Bronchial epithelial cell (primary cell): ENCODE measurements around the gene SDHB. TPM values are rescaled to one million over a fixed set of nuclear protein-coding genes. Genes with fewer than 3 reads are reported as not detected.

Source experiments
- DNase-seq: peaks from one replicate; pipeline ENCODE4 v3.0.0-alpha.2; 2010; ENCODE audit warnings: low read depth
- FAIRE-seq: peaks from 2 replicates; lab custom pipeline; 2011; peaks lifted over from hg19 to GRCh38; lab: Jason Lieb, UNC
- H3K27me3 ChIP-seq: 2 replicates; pipeline ENCODE4 v1.5.1; 2011; ENCODE audit warnings: low read length; ENCODE audit not compliant: control insufficient read depth, insufficient read depth
- H3K36me3 ChIP-seq: 2 replicates; pipeline ENCODE4 v1.5.1; 2011; ENCODE audit warnings: low read length; ENCODE audit not compliant: control insufficient read depth, insufficient read depth
- H3K4me3 ChIP-seq: 2 replicates; pipeline ENCODE4 v1.5.1; 2011; ENCODE audit warnings: mild to moderate bottlenecking, low read depth, low read length, control low read depth
- CTCF ChIP-seq: IDR thresholded peaks from 2 replicates; pipeline ENCODE4 v1.5.1; 2011; ENCODE audit warnings: mild to moderate bottlenecking, moderate library complexity, low read length, control low read depth, inconsistent platforms; ENCODE audit not compliant: insufficient read depth, severe bottlenecking
- total RNA-seq: library from RNA; depleted of rRNA; stranded (reverse); fragments of >200 nt; gene quantifications from 2 replicates; pipeline ENCODE4 v1.2.1, GENCODE V29; 2014

The SDHB gene
- total RNA-seq, 1 donor from 2014 or later, result 185 TPM

- FAIRE-seq (peak; percentile 50), DNase-seq (no peak)
- peak overlapping the region; percentile 59 for H3K4me3 ChIP-seq
- no peaks in the 10 kb centered on the region for H3K27me3 ChIP-seq
- TF ChIP-seq CTCF, result no peak
- no peaks in the 10 kb centered on the region for H3K36me3 ChIP-seq
Observed at GRCh38 chr1:16978567-16979474, 75.0 kb downstream of the SDHB start.

- TF ChIP-seq CTCF, result no peak
- Histone ChIP-seq H3K4me3 (no peak overlapping the region), H3K27me3 (no peaks in the 10 kb centered on the region), H3K36me3 (no peaks in the 10 kb centered on the region)
- FAIRE-seq, result no peak
- no peak for DNase-seq
Observed at GRCh38 chr1:16978139-16978538, 75.7 kb downstream of the SDHB start.

- no peak for FAIRE-seq
- no peak for TF ChIP-seq CTCF
- no peak for DNase-seq
- Histone ChIP-seq H3K27me3 (no peaks in the 10 kb centered on the region), H3K4me3 (no peak overlapping the region), H3K36me3 (no peaks in the 10 kb centered on the region)
Observed at GRCh38 chr1:16977377-16977776, 76.5 kb downstream of the SDHB start.

DNA sequence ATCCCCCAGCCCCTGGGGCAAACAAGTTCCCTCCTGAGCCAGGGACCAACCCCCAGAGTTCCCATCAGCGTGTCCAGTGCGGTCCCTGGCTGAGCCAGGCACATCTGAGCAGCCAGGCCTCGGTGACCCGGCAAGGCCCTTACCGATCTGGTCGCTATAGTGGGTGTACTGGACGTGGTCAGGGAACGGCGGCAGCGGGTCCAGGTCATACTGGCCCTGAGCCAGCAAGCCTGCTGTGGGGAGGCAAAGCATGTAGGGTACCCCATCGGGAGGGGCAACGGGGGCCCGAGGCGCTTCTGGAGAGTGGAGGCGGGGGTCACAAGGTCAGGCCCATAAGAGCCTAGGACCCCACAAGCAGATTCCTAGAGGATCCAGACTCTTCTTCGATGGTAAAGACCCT lies 76.9 kb downstream of the SDHB start:
- H3K36me3 ChIP-seq, result no peaks in the 10 kb centered on the region

GRCh38 chr1:16975838-16976237 lies 78.0 kb downstream of the SDHB start:
- no peak for TF ChIP-seq CTCF
- Histone ChIP-seq H3K27me3 (no peaks in the 10 kb centered on the region), H3K36me3 (no peaks in the 10 kb centered on the region), H3K4me3 (no peak overlapping the region)
- no peak for DNase-seq
- FAIRE-seq, result no peak

More for the DNA sequence above, 76.9 kb downstream of the SDHB start:
- H3K27me3 ChIP-seq, result no peaks in the 10 kb centered on the region
- TF ChIP-seq CTCF, result no peak
- FAIRE-seq (no peak), DNase-seq (no peak)
- H3K4me3 ChIP-seq, result no peak overlapping the region

DNA sequence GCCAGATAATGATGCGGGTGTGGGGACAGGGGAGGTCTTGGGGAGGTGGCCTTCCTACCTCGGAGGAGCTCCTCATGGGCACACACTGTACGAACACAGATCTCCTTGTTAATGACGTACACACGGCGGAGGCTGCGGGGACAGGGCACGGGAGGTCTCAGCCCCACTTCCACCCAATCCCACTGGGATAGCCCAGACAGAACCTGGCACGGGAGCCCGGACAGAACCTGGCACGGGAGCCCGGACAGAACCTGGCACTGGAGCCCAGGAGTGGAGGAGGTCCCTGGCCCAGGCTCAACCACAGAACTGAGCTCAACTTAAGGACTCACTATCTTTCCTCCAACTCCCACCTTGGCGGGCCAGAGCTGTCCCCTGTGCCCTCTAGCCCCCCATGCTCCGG lies 78.6 kb downstream of the SDHB start:
- Histone ChIP-seq H3K36me3 (no peaks in the 10 kb centered on the region), H3K4me3 (no peak overlapping the region), H3K27me3 (no peaks in the 10 kb centered on the region)
- DNase-seq (no peak), FAIRE-seq (no peak)
- TF ChIP-seq CTCF, result no peak
